GM06990 (cell line): Measurements from ENCODE around the gene CDK5RAP1.

Experiments used
- DNase-seq: peaks from one replicate; pipeline ENCODE4 v3.0.0-alpha.2; 2011; ENCODE audit not compliant: insufficient read length; ENCODE audit errors: extremely low read depth
- H3K27me3 ChIP-seq: replicated peaks from 2 replicates; pipeline ENCODE4 v1.6.0; 2011; ENCODE audit warnings: low read length; ENCODE audit not compliant: control insufficient read depth, insufficient read depth
- H3K36me3 ChIP-seq: 2 replicates; pipeline ENCODE4 v1.5.1; 2011; ENCODE audit warnings: low read length; ENCODE audit not compliant: control insufficient read depth, insufficient read depth
- H3K4me3 ChIP-seq: replicated peaks from 2 replicates; pipeline ENCODE4 v1.5.1; 2011; ENCODE audit warnings: low read depth, mild to moderate bottlenecking, control low read depth, low read length
- CTCF ChIP-seq: IDR thresholded peaks from 2 replicates; pipeline ENCODE4 v1.5.1; 2011; ENCODE audit warnings: low read length, control low read depth, mild to moderate bottlenecking, inconsistent platforms; ENCODE audit not compliant: insufficient read depth, poor library complexity, severe bottlenecking

CDK5RAP1 gene

DNA sequence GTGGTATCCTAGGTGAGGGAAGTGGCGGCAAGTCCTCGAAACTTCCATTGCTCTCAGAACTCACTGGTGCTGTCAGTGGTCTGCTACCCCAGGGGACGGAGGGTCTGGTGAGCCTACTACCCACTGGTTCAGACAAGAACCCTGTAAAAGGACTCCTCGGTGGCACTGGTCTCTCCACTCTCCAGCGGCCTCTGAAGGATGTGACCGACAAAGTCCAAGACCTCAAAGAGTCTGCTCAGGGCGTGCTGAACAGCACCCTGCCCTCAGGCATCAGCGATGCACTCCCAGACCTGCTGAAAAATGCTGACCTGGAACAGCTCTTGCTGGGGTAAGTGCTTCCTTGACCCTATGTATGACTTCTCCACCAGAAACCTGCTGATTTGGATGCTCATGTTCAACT is 51.8 kb downstream of the CDK5RAP1 start:
- no peaks in the 10 kb centered on the region for H3K27me3 ChIP-seq
- no peaks in the 10 kb centered on the region for H3K36me3 ChIP-seq
- H3K4me3 ChIP-seq, result no peak overlapping the region
- no peak for DNase-seq
- TF ChIP-seq CTCF, result no peak

- Histone ChIP-seq H3K4me3 (no peak overlapping the region), H3K27me3 (no peaks in the 10 kb centered on the region), H3K36me3 (no peaks in the 10 kb centered on the region)
- TF ChIP-seq CTCF, result no peak
- no peak for DNase-seq
Observed at GRCh38 chr20:33348136-33348937, 53.0 kb downstream of the CDK5RAP1 start.

GRCh38 chr20:33345342-33345741 is 56.0 kb downstream of the CDK5RAP1 start:
- Histone ChIP-seq H3K4me3 (no peak overlapping the region), H3K27me3 (no peaks in the 10 kb centered on the region), H3K36me3 (no peaks in the 10 kb centered on the region)
- DNase-seq, result no peak
- TF ChIP-seq CTCF, result no peak

DNA sequence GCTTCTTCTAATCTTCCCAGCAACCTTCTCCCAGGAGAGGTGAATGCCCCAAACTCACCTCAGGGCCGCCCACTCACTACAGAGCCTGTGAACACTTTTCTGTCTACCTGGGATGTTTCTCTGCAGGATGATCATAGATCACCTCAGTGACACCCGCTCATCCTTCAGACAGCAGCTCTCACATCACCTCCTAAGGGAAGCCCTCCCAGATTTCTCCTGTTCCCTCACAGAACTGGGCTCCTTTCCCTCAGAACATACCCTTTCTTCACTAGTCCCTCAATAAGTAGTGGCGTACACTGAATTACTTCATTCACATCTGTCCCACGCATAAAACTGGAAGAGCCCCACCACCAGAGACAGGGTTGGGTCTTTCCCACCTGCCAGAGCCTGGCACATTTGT is 57.8 kb downstream of the CDK5RAP1 start:
- no peak overlapping the region for H3K4me3 ChIP-seq
- no peaks in the 10 kb centered on the region for H3K27me3 ChIP-seq
- H3K36me3 ChIP-seq, result no peaks in the 10 kb centered on the region
- no peak for DNase-seq
- no peak for TF ChIP-seq CTCF

- no peak overlapping the region for H3K4me3 ChIP-seq
- no peak for TF ChIP-seq CTCF
- DNase-seq, result no peak
Observed at GRCh38 chr20:33339515-33340058, 61.7 kb downstream of the CDK5RAP1 start.

More at GRCh38 chr20:33339515-33340058, 61.7 kb downstream of the CDK5RAP1 start:
- Histone ChIP-seq H3K36me3 (no peaks in the 10 kb centered on the region), H3K27me3 (no peaks in the 10 kb centered on the region)
